Natural killer cell (primary cell): ENCODE results near the gene BICRA. TPM values are rescaled to one million over a fixed set of nuclear protein-coding genes. Genes with fewer than 3 reads are reported as not detected.

Source experiments
- ATAC-seq, 3 donors: fragments of 150-1000 bp in 2 of 3; fragments of 200-7000 bp in 1 of 3; cut with Tn5 transposase; 1 replicate in 1 of 3; 2 replicates in 2 of 3; pipeline ENCODE4 v1.10.0; 2021; ENCODE audit warnings: mild to moderate bottlenecking in 2 of 3, moderate library complexity in 2 of 3
- DNase-seq, 2 donors: peaks; one replicate each; pipeline versions ENCODE4 v3.0.0 to v3.0.0-alpha.2; 2013 to 2021; ENCODE audit warnings: mixed read lengths in 1 of 2
- H3K27ac ChIP-seq: one replicate; pipeline ENCODE4 v1.5.1; 2013; ENCODE audit warnings: mild to moderate bottlenecking, low read length
- H3K27me3 ChIP-seq: one replicate; pipeline ENCODE4 v1.6.1; 2013; ENCODE audit warnings: low read length; ENCODE audit not compliant: control insufficient read depth, insufficient read depth
- H3K36me3 ChIP-seq: one replicate; pipeline ENCODE4 v1.6.1; 2013; ENCODE audit warnings: low read length; ENCODE audit not compliant: control insufficient read depth, insufficient read depth
- H3K4me1 ChIP-seq: one replicate; pipeline ENCODE4 v1.6.1; 2013; ENCODE audit warnings: low read length; ENCODE audit not compliant: control insufficient read depth, insufficient read depth
- H3K4me3 ChIP-seq: one replicate; pipeline ENCODE4 v1.5.1; 2013; ENCODE audit warnings: low read length
- H3K9me3 ChIP-seq: one replicate; pipeline ENCODE4 v1.6.1; 2013; ENCODE audit warnings: low read length; ENCODE audit not compliant: control insufficient read depth, insufficient read depth
- H3K27ac Mint-ChIP-seq, 2 donors: one replicate each; pipeline ENCODE4 v1.8.0; 2022; ENCODE audit warnings: mild to moderate bottlenecking in 2 of 2, mixed read lengths in 2 of 2, moderate library complexity in 1 of 2
- H3K27me3 Mint-ChIP-seq, 2 donors: one replicate each; pipeline ENCODE4 v1.8.0; 2022; ENCODE audit warnings: low read depth in 2 of 2, mixed read lengths in 2 of 2
- H3K36me3 Mint-ChIP-seq: one replicate; pipeline ENCODE4 v1.8.0; 2022; ENCODE audit warnings: mixed read lengths
- H3K4me1 Mint-ChIP-seq, 2 donors: one replicate each; pipeline ENCODE4 v1.8.0; 2022; ENCODE audit warnings: mixed read lengths in 2 of 2
- H3K4me3 Mint-ChIP-seq: one replicate; pipeline ENCODE4 v1.8.0; 2022; ENCODE audit warnings: mild to moderate bottlenecking, moderate library complexity, mixed read lengths
- H3K9me3 Mint-ChIP-seq, 2 donors: one replicate each; pipeline ENCODE4 v1.8.0; 2022; ENCODE audit warnings: mixed read lengths in 2 of 2
- CTCF ChIP-seq: fragments of 200-600 bp; IDR thresholded peaks from one replicate; pipeline ENCODE4 v1.8.0; 2022; ENCODE audit warnings: antibody characterized with exemption
- WGBS: methylation state at CpG from one replicate; pipeline ENCODE4 v1.1.7; 2013; ENCODE audit warnings: missing lambda C conversion rate; ENCODE audit not compliant: insufficient coverage; 5-methylcytosine and 5-hydroxymethylcytosine counted together
- intact Hi-C: fragments of 100-400 bp; cut with micrococcal nuclease; formaldehyde crosslinking; loops from one replicate; pipeline ENCODE4 v1.14.2; 2022
- total RNA-seq, 4 donors: library from RNA; stranded (reverse); fragments of 120-200 nt in 1 of 4; gene quantifications; one replicate each; pipeline versions ENCODE4 v1.2.3 to v1.2.4, GENCODE V29; 2013 to 2022

The BICRA gene
- total RNA-seq: 10 to 100 TPM; 31.9 to 37.4 (median 34.1) TPM
- 5.7 TPM for total RNA-seq (2013)

DNA sequence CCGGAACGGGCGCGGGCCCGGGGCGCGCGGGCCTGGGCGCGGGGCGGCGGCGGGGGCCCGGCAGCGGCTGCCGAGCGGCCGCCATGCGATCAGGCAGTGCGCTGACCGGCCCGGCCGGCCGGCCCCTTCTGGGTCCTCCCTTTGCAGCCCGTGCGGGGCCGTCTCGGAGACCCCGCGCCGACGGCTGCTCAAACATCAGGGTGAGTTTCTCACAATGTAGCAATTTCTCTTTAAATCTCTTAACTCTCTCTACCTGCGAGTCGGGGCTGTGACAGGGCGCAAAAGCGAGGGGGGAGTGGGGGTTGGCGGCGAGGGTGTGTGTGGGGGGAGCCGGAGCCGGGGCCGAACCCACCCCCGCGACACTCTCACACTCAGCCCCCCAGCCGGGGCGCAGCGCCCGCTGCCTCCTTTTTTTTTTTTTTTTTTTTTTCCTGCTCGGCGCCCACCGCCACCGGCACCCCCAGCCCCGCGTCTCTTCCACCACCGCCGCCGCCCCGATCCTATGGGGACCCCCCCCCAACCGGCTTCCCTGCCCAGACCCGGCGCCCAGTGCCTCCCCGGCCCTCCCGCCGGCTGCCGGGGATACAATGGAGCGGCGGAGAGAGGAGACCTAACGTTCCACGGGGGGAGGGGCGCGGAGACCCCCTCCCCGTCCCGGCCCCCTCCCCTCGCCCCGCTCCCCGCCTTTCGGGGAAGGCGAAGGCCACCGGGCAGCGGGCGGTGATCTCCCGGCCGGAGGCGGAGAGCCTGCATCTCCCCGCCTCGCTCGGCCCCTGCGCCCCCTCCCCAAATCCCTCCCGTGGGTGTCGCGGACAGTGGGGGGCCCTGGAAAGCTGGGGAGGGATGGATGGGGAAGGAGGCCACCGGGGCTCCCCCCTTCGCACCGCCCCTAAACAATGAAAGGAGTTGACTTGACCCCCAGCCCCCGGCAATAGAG, at the start of gene BICRA:
Gene BICRA, plus strand, starts transcription at position 166 of the 937 bp plus-strand sequence. CDS start 64,441 bp downstream, outside the sequence.
- peaks cover 28% of the 10 kb centered on the region for H3K4me1 ChIP-seq
- no peaks in the 10 kb centered on the region for H3K9me3 ChIP-seq
- Mint-ChIP-seq H3K36me3 (no peaks in the 10 kb centered on the region), H3K27me3 (no peaks in the 10 kb centered on the region), H3K4me3 (peak within 1 kb of the TSS; percentile 96), H3K27ac (peak within 1 kb of the TSS; percentile 88), H3K4me1 (peaks cover 22 to 36% of the 10 kb centered on the region in 2 donors), H3K9me3 (no peaks in the 10 kb centered on the region)
- intact Hi-C loops: loop anchor here (1.0 to 2.0 kb wide), 2 partner anchors 9 to 94 kb away; partner anchors contain the start of gene NAPA
- H3K27ac ChIP-seq: peak within 1 kb of the TSS; percentile 95
- peaks cover 2% of the 10 kb centered on the region for H3K36me3 ChIP-seq
- WGBS: under 1% methylated on average over 68 of the region's 94 CpGs
- DNase-seq (peak; percentile 84 to 88), ATAC-seq (peak; percentile 72 to 87 (median 74))
- TF ChIP-seq CTCF: no peak
- peak within 1 kb of the TSS; percentile 92 for H3K4me3 ChIP-seq
- H3K27me3 ChIP-seq: no peaks in the 10 kb centered on the region

- no CpG with 5 or more reads among the region's 2 CpGs for WGBS
Observed at GRCh38 chr19:47560999-47561398, 47.9 kb upstream of the BICRA start.

DNA sequence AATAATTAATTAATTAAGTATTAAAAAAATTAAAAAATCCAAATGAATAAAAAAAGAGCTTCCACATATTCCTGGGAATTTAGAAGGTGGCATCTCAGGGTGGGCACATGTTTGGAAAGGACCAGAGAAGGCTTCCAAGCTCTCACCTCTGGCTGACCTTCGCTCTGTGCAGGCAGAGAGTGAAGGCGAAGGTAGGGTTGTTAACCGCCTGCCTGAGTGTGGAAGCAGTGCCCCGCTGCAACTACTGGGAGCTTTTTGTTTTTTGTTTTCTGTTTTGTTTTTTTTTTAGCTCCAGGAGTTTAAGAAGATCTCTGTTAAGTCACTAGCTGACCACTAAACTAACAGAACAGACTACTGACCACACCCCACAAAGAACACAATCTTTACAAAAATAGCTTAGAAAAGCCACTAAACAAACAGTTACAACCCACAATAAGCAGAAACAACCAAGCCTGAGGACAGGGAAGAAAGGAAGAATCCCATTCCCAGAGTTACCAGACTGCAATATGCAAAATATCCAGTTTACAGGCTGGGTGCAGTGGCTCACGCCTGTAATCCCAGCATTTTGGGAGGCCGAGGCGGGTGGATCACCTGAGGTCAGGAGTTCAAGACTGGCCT, 47.4 kb upstream of the BICRA start:
- TF ChIP-seq CTCF: no peak
- H3K36me3 Mint-ChIP-seq: no peaks in the 10 kb centered on the region
- no peaks in the 10 kb centered on the region for H3K9me3 Mint-ChIP-seq
- no peak overlapping the region for H3K27ac ChIP-seq
- H3K27me3 ChIP-seq: no peaks in the 10 kb centered on the region
- intact Hi-C loops: no loop called here
- no peak for ATAC-seq
- no peak overlapping the region for H3K4me3 Mint-ChIP-seq
- no peak overlapping the region for H3K4me3 ChIP-seq
- H3K9me3 ChIP-seq: no peaks in the 10 kb centered on the region
- no peaks in the 10 kb centered on the region for H3K4me1 ChIP-seq
- H3K36me3 ChIP-seq: no peaks in the 10 kb centered on the region
- peaks cover 0 to 6% of the 10 kb centered on the region in 2 donors for H3K4me1 Mint-ChIP-seq
- H3K27ac Mint-ChIP-seq: no peak overlapping the region
- H3K27me3 Mint-ChIP-seq: peaks cover 0 to 5% of the 10 kb centered on the region in 2 donors
- no peak for DNase-seq
- WGBS: 86% methylated on average over 7 of the region's 7 CpGs

More at GRCh38 chr19:47560999-47561398, 47.9 kb upstream of the BICRA start:
- ATAC-seq (no peak), DNase-seq (no peak)
- no peaks in the 10 kb centered on the region for H3K36me3 Mint-ChIP-seq
- H3K9me3 Mint-ChIP-seq: no peaks in the 10 kb centered on the region
- peaks cover 0 to 6% of the 10 kb centered on the region in 2 donors for H3K4me1 Mint-ChIP-seq
- H3K4me1 ChIP-seq: no peaks in the 10 kb centered on the region
- H3K9me3 ChIP-seq: no peaks in the 10 kb centered on the region
- no peak overlapping the region for H3K27ac ChIP-seq
- intact Hi-C loops: no loop called here
- H3K4me3 ChIP-seq: no peak overlapping the region
- no peak for TF ChIP-seq CTCF
- no peak overlapping the region for H3K27ac Mint-ChIP-seq
- H3K27me3 Mint-ChIP-seq: peaks cover 0 to 5% of the 10 kb centered on the region in 2 donors
- H3K36me3 ChIP-seq: no peaks in the 10 kb centered on the region
- no peaks in the 10 kb centered on the region for H3K27me3 ChIP-seq
- no peak overlapping the region for H3K4me3 Mint-ChIP-seq
